DOHH2 (cell line): Measurements from ENCODE around the gene HOGA1.

Experiments
- H3F3A ChIP-seq: fragments of 200-600 bp; sonication (generic), shearing (Covaris generic); 2 replicates; pipeline ENCODE4 v1.6.0; 2016; ENCODE audit warnings: antibody characterized with exemption, mild to moderate bottlenecking; ENCODE audit not compliant: control insufficient read depth, insufficient read depth
- H3K27ac ChIP-seq: fragments of 200-600 bp; sonication (generic); 2 replicates; pipeline ENCODE4 v1.5.1; 2014; ENCODE audit warnings: low read depth, mild to moderate bottlenecking, low read length, moderate library complexity
- H3K27me3 ChIP-seq: fragments of 200-600 bp; sonication (generic); 2 replicates; pipeline ENCODE4 v1.6.1; 2014; ENCODE audit warnings: mild to moderate bottlenecking, low read length, mixed read lengths; ENCODE audit not compliant: control insufficient read depth
- H3K36me3 ChIP-seq: fragments of 200-600 bp; sonication (generic); 2 replicates; pipeline ENCODE4 v1.6.1; 2014; ENCODE audit warnings: mild to moderate bottlenecking, low read length, moderate library complexity, mixed read lengths; ENCODE audit not compliant: control insufficient read depth
- H3K4me1 ChIP-seq: fragments of 200-600 bp; sonication (generic); 2 replicates; pipeline ENCODE4 v1.6.1; 2014; ENCODE audit warnings: mild to moderate bottlenecking, low read length, mixed read lengths; ENCODE audit not compliant: control insufficient read depth
- H3K4me2 ChIP-seq: fragments of 200-600 bp; sonication (generic); 2 replicates; pipeline ENCODE4 v1.6.0; 2014; ENCODE audit warnings: mild to moderate bottlenecking, low read length, moderate library complexity
- H3K4me3 ChIP-seq: fragments of 200-600 bp; sonication (generic); 2 replicates; pipeline ENCODE4 v1.5.1; 2014; ENCODE audit warnings: mild to moderate bottlenecking, low read length, mixed read lengths
- H3K79me2 ChIP-seq: fragments of 200-600 bp; sonication (generic); 2 replicates; pipeline ENCODE4 v1.6.1; 2014; ENCODE audit warnings: mild to moderate bottlenecking, low read length, mixed read lengths; ENCODE audit not compliant: control insufficient read depth
- H3K9me2 ChIP-seq: fragments of 200-600 bp; sonication (generic); replicated peaks from 2 replicates; pipeline ENCODE4 v1.6.1; 2014; ENCODE audit warnings: mild to moderate bottlenecking, low read length, mixed read lengths; ENCODE audit not compliant: control insufficient read depth
- H3K9me3 ChIP-seq: fragments of 200-600 bp; sonication (generic); 2 replicates; pipeline ENCODE4 v1.6.1; 2014; ENCODE audit warnings: antibody characterized with exemption, low read length, mixed read lengths; ENCODE audit not compliant: control insufficient read depth, insufficient read depth
- H4K20me1 ChIP-seq: fragments of 200-600 bp; sonication (generic); 2 replicates; pipeline ENCODE4 v1.6.0; 2014; ENCODE audit warnings: low read depth, mild to moderate bottlenecking, antibody characterized with exemption, low read length, moderate library complexity; ENCODE audit not compliant: control insufficient read depth, insufficient read depth
- CTCF ChIP-seq: fragments of 200-600 bp; sonication (generic); IDR thresholded peaks from one replicate; pipeline ENCODE4 v1.5.1; 2014; ENCODE audit warnings: antibody characterized with exemption, mild to moderate bottlenecking, low read depth, low read length; ENCODE audit not compliant: poor library complexity, severe bottlenecking
- EZH2phosphoT487 ChIP-seq: fragments of 200-600 bp; sonication (generic); IDR thresholded peaks from 2 replicates; pipeline ENCODE4 v1.6.1; 2017; ENCODE audit warnings: borderline replicate concordance, mild to moderate bottlenecking, antibody characterized with exemption, low read length, moderate library complexity, mixed read lengths

Gene HOGA1

DNA sequence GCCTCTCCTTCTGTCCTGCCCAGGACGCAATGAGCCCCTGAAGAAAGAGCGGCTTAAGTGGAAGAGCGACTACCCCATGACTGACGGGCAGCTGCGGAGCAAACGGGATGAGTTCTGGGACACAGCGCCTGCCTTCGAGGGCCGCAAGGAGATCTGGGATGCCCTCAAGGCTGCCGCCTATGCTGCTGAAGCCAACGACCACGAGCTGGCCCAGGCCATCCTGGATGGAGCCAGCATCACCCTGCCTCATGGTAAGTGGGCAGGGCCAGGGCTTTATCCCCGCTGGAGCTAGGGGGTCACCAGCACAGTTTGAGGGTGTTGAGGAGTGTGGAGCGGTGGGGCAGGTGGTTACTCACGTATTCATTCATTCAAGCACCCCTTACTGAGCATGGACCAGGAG lies 16.3 kb upstream of the HOGA1 start:
- no peak overlapping the region for H3K4me2 ChIP-seq
- no peak for TF ChIP-seq CTCF
- TF ChIP-seq EZH2phosphoT487 = no peak
- H3K9me3 ChIP-seq = no peaks in the 10 kb centered on the region
- no peaks in the 10 kb centered on the region for H4K20me1 ChIP-seq
- H3K4me3 ChIP-seq = no peak overlapping the region
- no peaks in the 10 kb centered on the region for H3K4me1 ChIP-seq
- H3F3A ChIP-seq = no peaks in the 10 kb centered on the region
- no peaks in the 10 kb centered on the region for H3K27me3 ChIP-seq
- no peaks in the 10 kb centered on the region for H3K79me2 ChIP-seq
- H3K9me2 ChIP-seq = no peaks in the 10 kb centered on the region
- no peak overlapping the region for H3K27ac ChIP-seq
- H3K36me3 ChIP-seq = no peaks in the 10 kb centered on the region

DNA sequence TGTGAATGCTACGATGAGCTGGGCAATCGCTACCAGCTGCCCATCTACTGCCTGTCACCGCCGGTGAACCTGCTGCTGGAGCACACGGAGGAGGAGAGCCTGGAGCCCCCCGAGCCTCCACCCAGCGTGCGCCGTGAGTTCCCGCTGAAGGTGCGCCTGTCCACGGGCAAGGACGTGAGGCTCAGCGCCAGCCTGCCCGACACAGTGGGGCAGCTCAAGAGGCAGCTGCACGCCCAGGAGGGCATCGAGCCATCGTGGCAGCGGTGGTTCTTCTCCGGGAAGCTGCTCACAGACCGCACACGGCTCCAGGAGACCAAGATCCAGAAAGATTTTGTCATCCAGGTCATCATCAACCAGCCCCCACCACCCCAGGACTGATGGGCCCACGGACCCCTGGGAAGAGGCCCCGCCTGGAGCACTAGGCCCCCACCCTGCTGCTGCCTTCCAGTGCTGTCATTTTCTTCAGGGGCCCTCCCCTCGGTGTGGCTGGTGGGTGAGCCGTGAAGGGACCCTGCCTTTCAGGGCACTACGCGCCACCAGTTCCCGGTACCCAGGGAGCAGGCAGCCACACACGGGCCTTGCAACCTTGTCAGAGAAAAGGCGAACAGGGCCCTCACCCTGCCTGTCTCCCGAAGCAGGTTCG lies 13.9 kb upstream of the HOGA1 start:
- Histone ChIP-seq H3K9me2 (no peaks in the 10 kb centered on the region), H3K27me3 (no peaks in the 10 kb centered on the region), H3K27ac (no peak overlapping the region), H4K20me1 (no peaks in the 10 kb centered on the region), H3K4me1 (no peaks in the 10 kb centered on the region), H3K9me3 (no peaks in the 10 kb centered on the region), H3K79me2 (no peaks in the 10 kb centered on the region), H3K4me3 (no peak overlapping the region), H3K4me2 (no peak overlapping the region), H3F3A (no peaks in the 10 kb centered on the region), H3K36me3 (no peaks in the 10 kb centered on the region)
- TF ChIP-seq CTCF (no peak), EZH2phosphoT487 (no peak)

DNA sequence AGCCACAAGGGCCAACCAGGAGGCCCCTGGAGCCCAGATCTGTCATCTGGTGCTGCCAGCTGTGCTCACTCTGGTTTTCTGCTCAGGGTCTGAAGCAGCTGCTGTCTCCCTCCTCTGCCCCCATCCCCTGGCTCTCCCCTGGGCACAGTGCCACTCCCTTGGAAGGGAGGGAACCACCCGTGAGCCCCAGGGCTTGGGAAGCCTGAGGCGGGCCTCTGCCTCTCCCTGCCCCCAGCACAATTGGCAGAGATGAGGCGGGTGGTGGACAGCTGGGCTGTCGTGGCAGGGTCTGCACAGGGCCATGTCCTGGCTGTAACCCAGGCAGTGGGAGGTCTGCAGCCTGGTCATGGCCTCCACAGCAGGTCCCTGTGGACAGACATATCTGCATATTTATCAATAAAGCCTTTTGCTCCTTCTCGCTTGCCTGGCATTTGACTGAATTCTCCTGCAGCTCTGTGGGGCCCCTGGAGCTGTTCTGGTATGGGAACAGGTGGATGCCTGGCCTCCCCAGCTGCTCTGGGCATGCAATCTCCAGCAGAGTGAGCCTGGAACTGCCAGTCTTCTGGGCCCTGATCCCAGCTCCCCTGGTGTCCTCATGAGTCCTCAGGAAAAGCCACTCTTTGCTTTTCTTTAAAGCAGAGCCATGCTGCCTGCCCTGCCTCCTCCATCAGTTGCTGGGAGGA lies 13.3 kb upstream of the HOGA1 start:
- no peak overlapping the region for H3K4me3 ChIP-seq
- H3K36me3 ChIP-seq = no peaks in the 10 kb centered on the region
- no peaks in the 10 kb centered on the region for H3K9me3 ChIP-seq
- H3K79me2 ChIP-seq = no peaks in the 10 kb centered on the region
- TF ChIP-seq EZH2phosphoT487 = no peak
- TF ChIP-seq CTCF = no peak
- H3K4me2 ChIP-seq = no peak overlapping the region
- H4K20me1 ChIP-seq = no peaks in the 10 kb centered on the region
- H3K27ac ChIP-seq = no peak overlapping the region
- H3K4me1 ChIP-seq = no peaks in the 10 kb centered on the region
- no peaks in the 10 kb centered on the region for H3K27me3 ChIP-seq
- no peaks in the 10 kb centered on the region for H3F3A ChIP-seq
- H3K9me2 ChIP-seq = no peaks in the 10 kb centered on the region
